Measurements from ENCODE around the gene SLC35F3.

SLC35F3 gene

DNA sequence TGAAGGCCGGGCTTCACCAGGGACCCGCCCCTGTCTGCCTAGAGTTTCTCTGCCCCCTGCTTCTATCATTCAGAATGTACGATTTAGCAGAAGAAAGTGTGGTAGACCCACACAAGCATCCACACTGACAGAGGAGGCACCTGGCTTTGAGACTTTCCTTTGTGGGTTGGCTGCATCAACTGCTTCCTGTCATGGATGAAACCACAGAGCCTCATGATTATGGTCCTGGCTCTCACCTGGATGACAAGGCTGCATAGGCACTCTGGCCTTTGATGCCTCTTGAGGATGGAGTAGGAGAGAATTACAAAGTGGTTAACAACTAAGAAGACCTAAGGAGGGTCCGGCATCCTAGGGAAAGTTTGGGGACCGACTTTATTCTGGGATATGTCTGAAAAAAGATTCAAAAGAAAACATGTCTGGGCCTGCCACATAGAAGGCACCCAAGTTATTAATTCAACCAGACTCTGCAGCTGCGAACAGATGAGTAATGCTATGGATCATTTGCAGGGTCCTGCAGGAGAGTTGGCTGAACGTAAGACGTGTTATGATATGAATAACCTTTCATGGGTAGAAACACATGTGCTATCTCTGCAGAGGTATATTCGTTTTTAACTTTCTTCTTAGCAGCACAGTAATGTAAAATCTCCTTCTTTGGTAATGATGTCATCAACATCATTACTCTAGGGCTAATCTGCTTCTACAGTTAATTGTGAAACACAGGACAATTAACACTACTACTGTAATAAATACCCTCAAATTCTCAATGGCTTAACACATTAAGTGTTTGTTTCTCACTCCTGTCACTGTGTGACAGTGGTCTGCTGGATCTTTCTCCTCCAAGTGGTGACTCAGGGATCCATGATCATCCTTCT, 136.2 kb downstream of the SLC35F3 start:
- no peak for DNase-seq

DNA sequence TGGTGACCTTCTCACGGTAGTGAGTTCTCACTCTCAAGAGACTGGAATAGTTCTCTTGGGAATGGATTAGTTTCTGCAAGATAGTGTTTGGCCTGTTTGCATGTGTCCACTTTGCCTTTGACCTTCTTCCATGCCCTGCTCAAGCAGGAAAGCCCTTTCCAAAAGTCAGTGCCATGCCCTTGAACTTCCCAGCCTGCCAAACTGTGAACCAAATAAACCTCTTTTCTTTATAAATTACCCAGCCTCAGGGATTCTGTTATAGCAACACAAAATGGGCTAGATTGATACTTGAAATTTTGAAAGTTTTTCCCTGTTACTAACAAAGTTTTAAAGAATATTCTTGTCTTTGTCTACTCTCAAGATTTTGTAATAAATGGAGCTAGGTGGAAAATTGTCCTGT, 139.6 kb downstream of the SLC35F3 start:
- DNase-seq = no peak

GRCh38 chr1:234047123-234047522, 142.6 kb downstream of the SLC35F3 start:
- no peak for DNase-seq

DNA sequence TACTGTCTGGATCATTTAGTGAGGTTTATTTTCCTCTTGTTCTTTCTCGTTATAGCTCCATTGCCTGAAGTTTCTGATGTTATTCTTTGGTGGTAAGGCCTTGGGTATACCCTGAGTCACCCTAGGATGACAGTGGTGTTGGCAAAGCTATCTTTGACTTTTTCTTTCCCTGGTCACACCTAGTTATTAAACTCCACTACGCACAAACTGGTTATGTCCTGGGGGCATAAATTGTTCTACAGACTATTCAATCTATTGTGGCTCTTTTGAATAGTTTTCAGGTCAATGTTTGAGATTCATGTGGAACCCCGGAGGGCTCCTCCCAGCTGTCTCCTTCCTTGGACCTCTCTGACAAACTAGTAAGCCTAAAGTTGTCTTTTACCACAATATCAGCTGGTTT, 157.7 kb downstream of the SLC35F3 start:
- no peak for DNase-seq

DNA sequence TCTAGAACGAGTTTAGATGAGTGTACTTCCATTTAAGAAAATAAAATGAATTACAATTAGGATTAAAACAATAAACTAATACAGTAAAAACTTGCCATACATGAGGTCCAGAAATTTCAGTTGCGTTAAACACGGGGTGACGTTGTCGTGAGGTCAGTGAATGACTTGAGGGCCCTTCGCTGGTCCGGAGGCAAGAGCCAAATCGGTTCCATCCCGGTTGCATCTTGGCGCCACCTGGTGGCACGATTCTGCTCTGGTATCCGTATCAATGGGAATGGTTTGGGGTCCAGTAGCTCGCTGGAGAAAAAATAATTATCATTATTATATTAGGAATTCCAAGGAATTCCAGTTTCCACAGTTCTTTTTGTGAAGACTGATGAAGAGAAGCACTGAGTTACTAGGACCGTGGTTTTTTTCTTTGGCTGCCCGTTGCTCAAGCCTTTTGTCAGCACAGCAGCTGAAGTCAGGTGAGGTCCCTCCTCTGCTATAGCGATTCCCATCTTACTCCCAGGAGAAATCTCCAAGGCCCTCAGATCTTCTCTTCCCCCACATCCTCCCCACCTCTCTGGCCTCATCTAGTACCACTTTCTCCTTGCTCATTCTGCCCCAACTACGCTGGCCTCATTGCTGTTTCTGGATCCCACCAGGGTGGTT, 161.4 kb downstream of the SLC35F3 start:
- peak; percentile 59 for DNase-seq

- no peak for DNase-seq
Measured at GRCh38 chr1:234067581-234068337, 163.3 kb downstream of the SLC35F3 start.

- DNase-seq = no peak
Measured at GRCh38 chr1:234069760-234070159, 165.3 kb downstream of the SLC35F3 start.

DNA sequence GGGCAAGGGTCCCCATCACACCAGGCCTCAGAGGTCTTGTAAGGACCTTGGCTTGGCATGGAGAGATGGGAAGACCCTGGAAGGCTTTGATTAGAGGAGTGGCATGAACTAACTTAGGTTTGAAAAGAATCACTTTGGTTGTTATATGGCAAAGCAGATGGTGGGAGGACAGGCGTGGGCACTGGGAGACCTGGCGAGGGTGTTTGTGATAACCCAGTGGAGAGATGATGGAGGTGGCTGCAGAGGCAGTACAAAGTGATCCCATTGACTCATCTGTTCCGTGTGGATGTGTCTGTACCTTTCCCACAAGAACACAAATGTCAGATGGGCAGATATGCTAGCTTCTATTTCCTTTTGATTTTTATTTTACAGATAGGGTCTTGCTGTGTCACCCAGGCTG, 168.3 kb downstream of the SLC35F3 start:
- no peak for DNase-seq

DNA sequence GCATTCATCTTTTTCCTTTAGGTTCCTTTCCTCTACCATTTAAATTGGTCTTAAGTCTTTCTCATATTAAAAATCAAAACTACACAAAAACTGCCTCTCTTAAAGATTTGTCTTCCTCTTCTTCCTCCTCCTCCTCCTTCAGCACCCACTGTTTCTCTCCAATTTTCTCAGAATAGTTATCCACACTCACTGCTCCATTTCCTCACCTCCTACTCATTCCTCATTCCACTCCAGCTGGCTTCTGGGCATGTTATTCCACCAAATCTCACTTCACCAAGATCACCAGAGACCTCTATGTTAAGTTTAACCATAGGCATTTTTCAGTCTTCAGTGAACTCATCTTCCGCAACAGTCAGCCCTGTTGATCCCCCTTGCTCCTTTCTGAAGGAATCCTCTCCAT, 173.7 kb downstream of the SLC35F3 start:
- DNase-seq = no peak

DNA sequence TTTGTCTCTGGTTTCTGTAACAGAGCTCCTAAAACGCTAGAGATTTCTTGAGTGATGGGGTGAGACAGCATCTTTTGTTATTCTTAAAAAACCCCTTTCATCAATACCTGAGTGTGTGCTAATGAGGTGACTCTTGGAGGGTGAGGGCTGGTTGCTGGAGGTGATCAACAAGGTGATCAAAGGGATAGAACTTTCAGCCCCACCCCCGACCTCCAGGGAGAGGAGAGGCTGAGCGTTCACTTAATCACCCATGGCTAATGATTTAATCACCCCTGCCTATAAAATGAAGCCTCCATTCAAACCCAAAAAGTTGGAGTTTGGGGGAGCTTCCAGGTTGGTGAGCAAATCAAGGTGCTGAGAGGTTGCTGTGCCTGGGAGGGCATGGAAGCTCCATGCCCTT, 175.4 kb downstream of the SLC35F3 start:
- DNase-seq = no peak

DNA sequence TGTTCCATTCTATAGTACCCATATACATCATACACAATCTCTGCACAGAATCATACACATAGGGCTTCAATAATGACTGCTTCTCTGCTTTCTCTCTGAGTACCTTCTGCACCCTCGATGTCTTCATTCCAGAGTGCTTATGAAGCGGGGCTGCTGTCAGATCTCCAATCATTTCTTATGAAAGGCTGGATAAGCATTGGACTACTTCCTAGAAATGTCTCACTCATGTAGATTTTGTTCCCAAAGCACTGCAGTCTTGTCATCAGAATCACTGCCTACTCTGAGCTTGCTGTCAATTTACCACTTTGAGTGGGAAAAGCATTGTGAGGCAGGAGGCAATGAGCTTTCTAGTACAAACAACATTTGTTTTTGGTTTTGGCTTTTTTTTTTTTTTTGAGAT, 179.0 kb downstream of the SLC35F3 start:
- no peak for DNase-seq

GRCh38 chr1:234089396-234089795, 184.9 kb downstream of the SLC35F3 start:
- no peak for DNase-seq

GRCh38 chr1:234090212-234091064, 186.0 kb downstream of the SLC35F3 start:
- DNase-seq = no peak

DNA sequence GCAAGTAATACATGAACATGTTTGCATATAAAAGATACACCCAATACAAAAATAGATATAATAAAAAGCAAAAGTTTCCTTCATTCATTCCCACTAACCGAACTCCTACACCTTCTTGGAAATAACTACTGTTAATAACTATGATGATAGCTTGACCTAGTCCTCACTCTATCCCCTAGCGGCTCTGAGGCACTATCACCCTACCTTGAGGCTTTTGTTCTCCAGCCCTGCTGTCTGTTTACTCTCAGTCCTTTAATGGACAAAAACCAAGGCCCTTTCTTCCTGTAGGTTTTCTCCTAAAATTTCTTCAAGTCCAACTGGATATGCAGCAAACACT, 186.6 kb downstream of the SLC35F3 start:
- no peak for DNase-seq

GRCh38 chr1:234091876-234092275, 187.4 kb downstream of the SLC35F3 start:
- no peak for DNase-seq

DNA sequence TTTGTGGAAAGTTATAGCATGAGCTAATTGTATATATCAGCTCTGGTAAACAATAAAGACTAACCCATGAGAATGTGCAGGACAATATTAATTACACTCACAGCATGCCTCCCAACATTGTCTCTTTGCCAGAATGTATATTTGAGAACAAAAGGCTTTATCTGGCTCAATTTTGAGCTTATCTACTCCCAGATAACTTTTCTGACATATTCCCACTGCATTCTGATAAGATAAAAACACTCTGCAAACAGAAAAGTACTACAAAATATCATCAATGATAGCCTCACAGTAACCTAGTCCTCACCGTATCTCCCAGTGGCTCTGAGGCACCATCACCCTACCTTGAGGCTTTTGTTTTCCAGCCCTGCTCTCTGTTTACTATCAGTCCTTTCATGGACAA, 188.6 kb downstream of the SLC35F3 start:
- no peak for DNase-seq

GRCh38 chr1:234093741-234094140, 189.3 kb downstream of the SLC35F3 start:
- no peak for DNase-seq

DNA sequence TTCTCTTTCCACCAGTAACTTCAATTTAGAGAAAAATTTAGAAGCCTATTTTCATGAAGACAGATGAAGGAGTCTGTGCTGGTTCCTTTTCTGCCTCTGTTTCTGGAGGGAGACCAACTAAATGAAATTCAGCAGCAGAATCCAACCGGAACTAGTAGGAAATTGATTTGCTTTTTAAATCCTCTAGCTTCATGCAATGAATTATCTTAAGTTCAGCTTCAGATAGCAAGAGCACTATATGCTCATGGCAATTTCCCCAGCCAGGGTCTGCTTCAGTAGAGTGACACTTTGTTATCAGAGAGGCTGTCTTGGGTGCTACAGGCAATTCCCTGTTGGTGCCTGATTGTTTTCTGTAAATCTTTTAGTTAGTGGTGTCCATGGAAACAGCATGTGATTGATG, 189.7 kb downstream of the SLC35F3 start:
- DNase-seq = no peak

GRCh38 chr1:234096161-234096770, 191.8 kb downstream of the SLC35F3 start:
- DNase-seq = no peak

- DNase-seq = no peak
Measured at GRCh38 chr1:234102583-234102982, 198.1 kb downstream of the SLC35F3 start.

- no peak for DNase-seq
Measured at GRCh38 chr1:234103198-234103597, 198.7 kb downstream of the SLC35F3 start.

DNA sequence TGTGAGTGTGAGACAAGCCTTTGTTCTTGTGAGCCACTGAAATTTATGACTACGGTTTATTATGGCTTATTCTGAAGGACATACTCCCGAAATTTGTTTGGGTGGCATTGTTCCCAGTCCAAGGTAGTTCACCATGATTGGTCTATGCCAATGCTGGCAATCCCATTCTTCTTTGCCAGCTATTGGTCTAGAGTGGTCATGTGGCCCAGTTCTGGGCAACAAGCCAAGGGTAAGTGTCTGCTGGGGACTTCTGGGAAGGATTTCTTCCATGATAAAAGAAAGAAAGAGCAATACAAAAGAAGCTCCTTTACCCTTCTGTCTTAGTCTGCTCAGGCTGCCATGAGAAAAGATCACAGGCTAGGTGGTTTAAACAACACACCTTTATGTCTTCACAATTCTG, 201.6 kb downstream of the SLC35F3 start:
- DNase-seq = no peak

All from fibroblast of skin of back (primary cell).